HG03280 (cell line): ENCODE measurements around the gene TMEM213.
"Not testable (repeated sequence)": the region's sequence is repeated elsewhere in the genome, so short reads cannot be mapped to it uniquely, and the experiment has no call there.

Experiments
- ATAC-seq: cut with Tn5 transposase; IDR thresholded peaks from one replicate; pipeline ENCODE4 v1.9.1; 2021; ENCODE audit warnings: mild to moderate bottlenecking, moderate library complexity; ENCODE audit not compliant: unreplicated experiment

The TMEM213 gene

GRCh38 chr7:138796038-138796615 is 1.7 kb upstream of the TMEM213 start:
- no peak for ATAC-seq

- not testable (repeated sequence) for ATAC-seq
Measured at GRCh38 chr7:138797046-138797445, 748 bp upstream of the TMEM213 start.

- no peak for ATAC-seq
Measured at GRCh38 chr7:138798836-138799235, 1.0 kb downstream of the TMEM213 start.

- ATAC-seq: no peak
Measured at GRCh38 chr7:138799336-138800000, 1.7 kb downstream of the TMEM213 start.

GRCh38 chr7:138801256-138801655 is 3.5 kb downstream of the TMEM213 start:
- no peak for ATAC-seq

- ATAC-seq: no peak
Measured at GRCh38 chr7:138802706-138803105, 4.9 kb downstream of the TMEM213 start.

GRCh38 chr7:138804618-138805017 is 6.8 kb downstream of the TMEM213 start:
- ATAC-seq: no peak

GRCh38 chr7:138809346-138809745 is 11.6 kb downstream of the TMEM213 start:
- no peak for ATAC-seq

GRCh38 chr7:138811327-138811726 is 13.5 kb downstream of the TMEM213 start:
- ATAC-seq: not testable (repeated sequence)

GRCh38 chr7:138813945-138814344 is 16.2 kb downstream of the TMEM213 start:
- ATAC-seq: no peak

- ATAC-seq: no peak
Measured at GRCh38 chr7:138814816-138815332, 17.1 kb downstream of the TMEM213 start.

GRCh38 chr7:138816650-138817049 is 18.9 kb downstream of the TMEM213 start:
- no peak for ATAC-seq

- ATAC-seq: no peak
Measured at GRCh38 chr7:138819625-138820024, 21.8 kb downstream of the TMEM213 start.

GRCh38 chr7:138821912-138822311 is 24.1 kb downstream of the TMEM213 start:
- ATAC-seq: no peak

GRCh38 chr7:138822867-138823535 is 25.2 kb downstream of the TMEM213 start:
- ATAC-seq: no peak

- no peak for ATAC-seq
Measured at GRCh38 chr7:138825049-138825721, 27.4 kb downstream of the TMEM213 start.

GRCh38 chr7:138828302-138828701 is 30.5 kb downstream of the TMEM213 start:
- ATAC-seq: no peak

- ATAC-seq: no peak
Measured at GRCh38 chr7:138829335-138829734, 31.5 kb downstream of the TMEM213 start.

- no peak for ATAC-seq
Measured at GRCh38 chr7:138832966-138833365, 35.2 kb downstream of the TMEM213 start.

GRCh38 chr7:138833596-138833995 is 35.8 kb downstream of the TMEM213 start:
- no peak for ATAC-seq

- no peak for ATAC-seq
Measured at GRCh38 chr7:138834583-138834982, 36.8 kb downstream of the TMEM213 start.
